ENCODE measurements around the gene MYLK2. TPM values are rescaled to one million over a fixed set of nuclear protein-coding genes. Genes with fewer than 3 reads are reported as not detected.

Gene MYLK2
- total RNA-seq, 4 donors from 2014 or later, result 0.16 TPM; not detected in 3

- TF ChIP-seq CTCF (IDR thresholded peaks at IDR 0.05), result no peak
- no peak for TF ChIP-seq POLR2AphosphoS5 (IDR thresholded peaks at IDR 0.05)
- TF ChIP-seq POLR2A (IDR thresholded peaks at IDR 0.05), result no peak
- TF ChIP-seq EP300 (IDR thresholded peaks at IDR 0.05; ENCODE audit: low read depth), result no peak
- Histone ChIP-seq H3K36me3 (no peaks in the 10 kb centered on the region), H3K4me1 (peaks cover 0 to 20% (median 15%) of the 10 kb centered on the region in 4 donors), H3K9me3 (no peaks in the 10 kb centered on the region), H3K27ac (no peak overlapping the region), H3K4me3 (peak overlapping the region in 1 of 4 donors; percentile 73), H3K27me3 (peaks cover 38% of the 10 kb centered on the region)
- in situ Hi-C loops (cut with MboI; ENCODE audit: low pct_ligation_motif_present in 1 of 4, low pct_unique_long_range_greater_than_20kb in 1 of 4, low sequenced_read_pairs in 3 of 4) (no loop called here), intact Hi-C loops (cut with DNase I; ENCODE audit: low total_unique reads) (no loop called here)
- WGBS, 2 donors (ENCODE audit: low coverage in 1 of 2), result 78% methylated on average over 12 of the region's 12 CpGs; no CpG with 5 or more reads in 1 of the 2 donors
- no peak for DNase-seq
Measured at GRCh38 chr20:31868853-31869672, 49.9 kb downstream of the MYLK2 start.

GRCh38 chr20:31869673-31869941, 50.5 kb downstream of the MYLK2 start:
- 8% methylated on average over 1 of the region's 1 CpG; no CpG with 5 or more reads in 1 of the 2 donors for WGBS, 2 donors (ENCODE audit: low coverage in 1 of 2)
- H3K4me3 ChIP-seq, result peak overlapping the region in 3 of 4 donors; percentile 58 to 73 (median 58)
- H3K4me1 ChIP-seq, result peaks cover 0 to 20% (median 15%) of the 10 kb centered on the region in 4 donors

GRCh38 chr20:31869942-31870725, 51.0 kb downstream of the MYLK2 start, which contains the start of the genes DUSP15 and TTLL9:
TSS of gene DUSP15 (minus strand) at chr20:31870527. CDS start at chr20:31870337, 190 bp downstream.
TSS of gene TTLL9 (plus strand) at chr20:31870634. CDS start at chr20:31871127, 493 bp downstream.
- Histone ChIP-seq H3K4me1 (peaks cover 0 to 20% (median 15%) of the 10 kb centered on the region in 4 donors), H3K36me3 (no peaks in the 10 kb centered on the region), H3K27ac (peak within 1 kb of the TSS; percentile 10 to 51 (median 40)), H3K27me3 (peaks cover 38% of the 10 kb centered on the region), H3K9me3 (no peaks in the 10 kb centered on the region), H3K4me3 (peak within 1 kb of the TSS; percentile 39 to 73 (median 58))
- 2% methylated on average over 68 of the region's 80 CpGs; no CpG with 5 or more reads in 1 of the 2 donors for WGBS, 2 donors (ENCODE audit: low coverage in 1 of 2)
- in situ Hi-C loops (cut with MboI; ENCODE audit: low pct_ligation_motif_present in 1 of 4, low pct_unique_long_range_greater_than_20kb in 1 of 4, low sequenced_read_pairs in 3 of 4), result no loop called here
- peak; percentile 26 for DNase-seq
- no peak for TF ChIP-seq POLR2A (IDR thresholded peaks at IDR 0.05)
- TF ChIP-seq CTCF (IDR thresholded peaks at IDR 0.05), result no peak
- TF ChIP-seq EP300 (IDR thresholded peaks at IDR 0.05; ENCODE audit: low read depth), result no peak
- TF ChIP-seq POLR2AphosphoS5 (IDR thresholded peaks at IDR 0.05), result no peak
- intact Hi-C loops (cut with DNase I; ENCODE audit: low total_unique reads), result no loop called here

More at GRCh38 chr20:31869673-31869941, 50.5 kb downstream of the MYLK2 start:
- DNase-seq, result no peak
- no peaks in the 10 kb centered on the region for H3K9me3 ChIP-seq
- in situ Hi-C loops (cut with MboI; ENCODE audit: low pct_ligation_motif_present in 1 of 4, low pct_unique_long_range_greater_than_20kb in 1 of 4, low sequenced_read_pairs in 3 of 4), result no loop called here
- peaks cover 38% of the 10 kb centered on the region for H3K27me3 ChIP-seq
- intact Hi-C loops (cut with DNase I; ENCODE audit: low total_unique reads), result no loop called here
- TF ChIP-seq EP300 (IDR thresholded peaks at IDR 0.05; ENCODE audit: low read depth), result no peak
- TF ChIP-seq POLR2AphosphoS5 (IDR thresholded peaks at IDR 0.05), result no peak
- no peak for TF ChIP-seq CTCF (IDR thresholded peaks at IDR 0.05)
- no peak for TF ChIP-seq POLR2A (IDR thresholded peaks at IDR 0.05)
- peak overlapping the region in 1 of 4 donors; percentile 45 for H3K27ac ChIP-seq
- H3K36me3 ChIP-seq, result no peaks in the 10 kb centered on the region
